GM23338 (cell line): ENCODE measurements around the gene SLC16A2. TPM values are rescaled to one million over a fixed set of nuclear protein-coding genes. Genes with fewer than 3 reads are reported as not detected.

Source experiments
- ATAC-seq: fragments of 200-7000 bp; cut with Tn5 transposase; 3 replicates; pipeline ENCODE4 v1.9.1; 2020
- DNase-seq: peaks from one replicate; pipeline ENCODE4 v3.0.0-alpha.2; 2015; ENCODE audit warnings: low spot score
- H2AFZ ChIP-seq: fragments of 200-600 bp; sonication (generic); 2 replicates; pipeline ENCODE4 v1.8.0; 2016; ENCODE audit warnings: antibody characterized with exemption, mild to moderate bottlenecking, moderate library complexity
- H3F3A ChIP-seq: fragments of 200-600 bp; sonication (generic); replicated peaks from 2 replicates; pipeline ENCODE4 v1.8.0; 2017; ENCODE audit warnings: antibody characterized with exemption, mixed run types, low read depth
- H3K27ac ChIP-seq: fragments of 200-600 bp; sonication (generic); 2 replicates; pipeline ENCODE4 v1.6.1; 2016; ENCODE audit warnings: low read depth
- H3K27me3 ChIP-seq: fragments of 200-600 bp; sonication (generic); 2 replicates; pipeline ENCODE4 v1.8.0; 2016; ENCODE audit warnings: mild to moderate bottlenecking, mixed run types, moderate library complexity; ENCODE audit not compliant: insufficient read depth
- H3K36me3 ChIP-seq: fragments of 200-600 bp; sonication (generic); 2 replicates; pipeline ENCODE4 v1.8.0; 2016; ENCODE audit warnings: mild to moderate bottlenecking; ENCODE audit not compliant: insufficient read depth
- H3K4me1 ChIP-seq: fragments of 200-600 bp; sonication (generic); 2 replicates; pipeline ENCODE4 v1.8.0; 2016; ENCODE audit warnings: mild to moderate bottlenecking, moderate library complexity; ENCODE audit not compliant: insufficient read depth
- H3K4me2 ChIP-seq: fragments of 200-600 bp; sonication (generic); 2 replicates; pipeline ENCODE4 v1.7.1; 2017; ENCODE audit warnings: mixed run types
- H3K4me3 ChIP-seq: fragments of 200-600 bp; sonication (generic); 2 replicates; pipeline ENCODE4 v1.6.1; 2016; ENCODE audit warnings: mixed run types
- H3K79me2 ChIP-seq: fragments of 200-600 bp; sonication (generic); replicated peaks from 2 replicates; pipeline ENCODE4 v1.8.0; 2017; ENCODE audit warnings: mild to moderate bottlenecking; ENCODE audit not compliant: insufficient read depth
- H3K9me2 ChIP-seq: fragments of 200-600 bp; sonication (generic); 2 replicates; pipeline ENCODE4 v1.8.0; 2017; ENCODE audit not compliant: insufficient read depth
- H4K20me1 ChIP-seq: fragments of 200-600 bp; sonication (generic); replicated peaks from 2 replicates; pipeline ENCODE4 v1.8.0; 2017; ENCODE audit warnings: mild to moderate bottlenecking; ENCODE audit not compliant: insufficient read depth
- H3K27ac Mint-ChIP-seq: 2 replicates; pipeline ENCODE4 v1.8.0; 2020; ENCODE audit warnings: inconsistent platforms, mild to moderate bottlenecking, moderate library complexity, mixed read lengths
- H3K27me3 Mint-ChIP-seq: 3 replicates; pipeline ENCODE4 v1.8.0; 2022; ENCODE audit warnings: low read depth, mild to moderate bottlenecking, moderate library complexity, mixed read lengths, inconsistent platforms; ENCODE audit not compliant: insufficient read depth, poor library complexity
- H3K36me3 Mint-ChIP-seq: 3 replicates; pipeline ENCODE4 v1.8.0; 2021; ENCODE audit warnings: low read depth, mild to moderate bottlenecking, inconsistent platforms, moderate library complexity, mixed read lengths
- H3K4me1 Mint-ChIP-seq: 3 replicates; pipeline ENCODE4 v1.8.0; 2020; ENCODE audit warnings: mild to moderate bottlenecking, inconsistent platforms, mixed read lengths
- H3K4me3 Mint-ChIP-seq: 3 replicates; pipeline ENCODE4 v1.8.0; 2021; ENCODE audit warnings: moderate library complexity, mild to moderate bottlenecking, inconsistent platforms, mixed read lengths
- H3K9me3 Mint-ChIP-seq: 3 replicates; pipeline ENCODE4 v1.8.0; 2020; ENCODE audit warnings: moderate library complexity, mild to moderate bottlenecking, inconsistent platforms, mixed read lengths
- CREB1 ChIP-seq: fragments of 250-450 bp; sonication (Bioruptor Pico); IDR thresholded peaks from 2 replicates; pipeline ENCODE4 v1.5.0; 2020; ENCODE audit warnings: low read depth, mild to moderate bottlenecking, moderate library complexity
- EZH2 ChIP-seq: fragments of 200-600 bp; sonication (generic); IDR thresholded peaks from one replicate; pipeline ENCODE4 v1.8.0; 2017; ENCODE audit warnings: antibody characterized with exemption, mild to moderate bottlenecking, low read depth; ENCODE audit not compliant: unreplicated experiment
- EZH2phosphoT487 ChIP-seq: fragments of 200-600 bp; sonication (generic); IDR thresholded peaks from one replicate; pipeline ENCODE4 v1.8.1; 2018; ENCODE audit warnings: antibody characterized with exemption; ENCODE audit not compliant: unreplicated experiment
- JUNB ChIP-seq: IDR thresholded peaks from one replicate; pipeline ENCODE4 v1.6.1; 2016; ENCODE audit warnings: antibody characterized with exemption; ENCODE audit not compliant: unreplicated experiment
- NANOG ChIP-seq: IDR thresholded peaks from 2 replicates; pipeline ENCODE4 v1.6.1; 2016; ENCODE audit warnings: antibody characterized with exemption, borderline replicate concordance
- POLR2AphosphoS5 ChIP-seq: IDR thresholded peaks from 2 replicates; pipeline ENCODE4 v1.6.1; 2016; ENCODE audit warnings: antibody characterized with exemption, low read depth
- STAT1 ChIP-seq: IDR thresholded peaks from one replicate; pipeline ENCODE4 v1.6.1; 2016; ENCODE audit warnings: antibody characterized with exemption; ENCODE audit not compliant: unreplicated experiment
- ZNF114 ChIP-seq: fragments of 250-450 bp; sonication (Bioruptor Pico); IDR thresholded peaks from 2 replicates; pipeline ENCODE4 v1.5.0; 2020; ENCODE audit warnings: mild to moderate bottlenecking, moderate library complexity
- ZNF331 ChIP-seq: fragments of 250-450 bp; sonication (Bioruptor Pico); IDR thresholded peaks from 2 replicates; pipeline ENCODE4 v1.5.0; 2020; ENCODE audit warnings: low read depth, mild to moderate bottlenecking, moderate library complexity
- polyA plus RNA-seq: library from polyadenylated mRNA; unstranded; fragments of >200 nt; fragmentation: Nextera tagmentation; extraction: Ambion mirVana; gene quantifications from 2 replicates; pipeline ENCODE4 v1.2.1, GENCODE V29; 2016
- total RNA-seq: library from RNA; depleted of rRNA; stranded (reverse); fragments of >200 nt; shearing (Covaris generic); gene quantifications from 2 replicates; pipeline ENCODE4 v1.2.3, GENCODE V29; 2014
- TF ChIP-seq, protein P1 (sequence below), 2 experiments: fragments of 200-600 bp in 1 of 2; sonication (generic) in 1 of 2; conservative IDR thresholded peaks; 2 replicates each; pipeline versions ENCODE4 v1.5.1 to v1.6.1; 2016 to 2017; ENCODE audit warnings: antibody characterized with exemption in 2 of 2, low read depth in 2 of 2, mild to moderate bottlenecking in 2 of 2, moderate library complexity in 1 of 2
- TF ChIP-seq, protein P2 (sequence below): fragments of 250-450 bp; sonication (Bioruptor Pico); IDR thresholded peaks from 2 replicates; pipeline ENCODE4 v1.5.0; 2020; ENCODE audit warnings: mild to moderate bottlenecking, moderate library complexity
- TF ChIP-seq, protein P3 (sequence below): IDR thresholded peaks from one replicate; pipeline ENCODE4 v1.6.1; 2018; ENCODE audit warnings: antibody characterized with exemption; ENCODE audit not compliant: unreplicated experiment
- TF ChIP-seq, protein P4 (sequence below): IDR thresholded peaks from 2 replicates; pipeline ENCODE4 v1.6.1; 2016; ENCODE audit warnings: antibody characterized with exemption

The SLC16A2 gene
- total and polyA plus RNA-seq, 2 experiments from 2014 or later: 11.1 to 27.9 TPM

DNA sequence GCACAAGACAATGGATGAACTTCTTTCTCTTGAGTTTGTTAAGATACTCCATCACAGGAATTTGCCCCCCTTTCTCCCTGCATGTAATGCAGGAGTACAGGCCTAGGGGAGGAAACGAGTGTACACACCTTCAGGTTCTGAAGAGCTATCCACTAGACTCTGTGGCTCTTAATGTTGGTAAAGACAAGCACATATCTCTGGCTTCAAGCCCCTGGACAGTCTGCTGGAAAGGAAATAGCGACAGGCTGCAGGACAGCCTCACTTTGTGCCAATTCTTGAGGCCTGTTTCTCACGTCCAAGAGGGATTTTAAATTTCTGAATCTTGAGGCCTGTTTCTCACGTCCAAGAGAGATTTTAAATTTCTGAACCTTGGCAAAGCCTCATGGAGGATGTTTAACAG is 106.1 kb downstream of the SLC16A2 start:
- TF ChIP-seq ZNF114 (CRISPR knock-in tag) (no peak), JUNB (no peak), STAT1 (no peak), EZH2phosphoT487 (no peak), POLR2AphosphoS5 (no peak), ZNF331 (no peak), NANOG (no peak), CREB1 (CRISPR knock-in tag) (no peak), EZH2 (no peak)
- TF ChIP-seq, protein P1, sequence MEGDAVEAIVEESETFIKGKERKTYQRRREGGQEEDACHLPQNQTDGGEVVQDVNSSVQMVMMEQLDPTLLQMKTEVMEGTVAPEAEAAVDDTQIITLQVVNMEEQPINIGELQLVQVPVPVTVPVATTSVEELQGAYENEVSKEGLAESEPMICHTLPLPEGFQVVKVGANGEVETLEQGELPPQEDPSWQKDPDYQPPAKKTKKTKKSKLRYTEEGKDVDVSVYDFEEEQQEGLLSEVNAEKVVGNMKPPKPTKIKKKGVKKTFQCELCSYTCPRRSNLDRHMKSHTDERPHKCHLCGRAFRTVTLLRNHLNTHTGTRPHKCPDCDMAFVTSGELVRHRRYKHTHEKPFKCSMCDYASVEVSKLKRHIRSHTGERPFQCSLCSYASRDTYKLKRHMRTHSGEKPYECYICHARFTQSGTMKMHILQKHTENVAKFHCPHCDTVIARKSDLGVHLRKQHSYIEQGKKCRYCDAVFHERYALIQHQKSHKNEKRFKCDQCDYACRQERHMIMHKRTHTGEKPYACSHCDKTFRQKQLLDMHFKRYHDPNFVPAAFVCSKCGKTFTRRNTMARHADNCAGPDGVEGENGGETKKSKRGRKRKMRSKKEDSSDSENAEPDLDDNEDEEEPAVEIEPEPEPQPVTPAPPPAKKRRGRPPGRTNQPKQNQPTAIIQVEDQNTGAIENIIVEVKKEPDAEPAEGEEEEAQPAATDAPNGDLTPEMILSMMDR (conservative IDR thresholded peaks at IDR 0.05; ENCODE audit: low read depth in 2 of 2): no peak
- TF ChIP-seq, protein P2, sequence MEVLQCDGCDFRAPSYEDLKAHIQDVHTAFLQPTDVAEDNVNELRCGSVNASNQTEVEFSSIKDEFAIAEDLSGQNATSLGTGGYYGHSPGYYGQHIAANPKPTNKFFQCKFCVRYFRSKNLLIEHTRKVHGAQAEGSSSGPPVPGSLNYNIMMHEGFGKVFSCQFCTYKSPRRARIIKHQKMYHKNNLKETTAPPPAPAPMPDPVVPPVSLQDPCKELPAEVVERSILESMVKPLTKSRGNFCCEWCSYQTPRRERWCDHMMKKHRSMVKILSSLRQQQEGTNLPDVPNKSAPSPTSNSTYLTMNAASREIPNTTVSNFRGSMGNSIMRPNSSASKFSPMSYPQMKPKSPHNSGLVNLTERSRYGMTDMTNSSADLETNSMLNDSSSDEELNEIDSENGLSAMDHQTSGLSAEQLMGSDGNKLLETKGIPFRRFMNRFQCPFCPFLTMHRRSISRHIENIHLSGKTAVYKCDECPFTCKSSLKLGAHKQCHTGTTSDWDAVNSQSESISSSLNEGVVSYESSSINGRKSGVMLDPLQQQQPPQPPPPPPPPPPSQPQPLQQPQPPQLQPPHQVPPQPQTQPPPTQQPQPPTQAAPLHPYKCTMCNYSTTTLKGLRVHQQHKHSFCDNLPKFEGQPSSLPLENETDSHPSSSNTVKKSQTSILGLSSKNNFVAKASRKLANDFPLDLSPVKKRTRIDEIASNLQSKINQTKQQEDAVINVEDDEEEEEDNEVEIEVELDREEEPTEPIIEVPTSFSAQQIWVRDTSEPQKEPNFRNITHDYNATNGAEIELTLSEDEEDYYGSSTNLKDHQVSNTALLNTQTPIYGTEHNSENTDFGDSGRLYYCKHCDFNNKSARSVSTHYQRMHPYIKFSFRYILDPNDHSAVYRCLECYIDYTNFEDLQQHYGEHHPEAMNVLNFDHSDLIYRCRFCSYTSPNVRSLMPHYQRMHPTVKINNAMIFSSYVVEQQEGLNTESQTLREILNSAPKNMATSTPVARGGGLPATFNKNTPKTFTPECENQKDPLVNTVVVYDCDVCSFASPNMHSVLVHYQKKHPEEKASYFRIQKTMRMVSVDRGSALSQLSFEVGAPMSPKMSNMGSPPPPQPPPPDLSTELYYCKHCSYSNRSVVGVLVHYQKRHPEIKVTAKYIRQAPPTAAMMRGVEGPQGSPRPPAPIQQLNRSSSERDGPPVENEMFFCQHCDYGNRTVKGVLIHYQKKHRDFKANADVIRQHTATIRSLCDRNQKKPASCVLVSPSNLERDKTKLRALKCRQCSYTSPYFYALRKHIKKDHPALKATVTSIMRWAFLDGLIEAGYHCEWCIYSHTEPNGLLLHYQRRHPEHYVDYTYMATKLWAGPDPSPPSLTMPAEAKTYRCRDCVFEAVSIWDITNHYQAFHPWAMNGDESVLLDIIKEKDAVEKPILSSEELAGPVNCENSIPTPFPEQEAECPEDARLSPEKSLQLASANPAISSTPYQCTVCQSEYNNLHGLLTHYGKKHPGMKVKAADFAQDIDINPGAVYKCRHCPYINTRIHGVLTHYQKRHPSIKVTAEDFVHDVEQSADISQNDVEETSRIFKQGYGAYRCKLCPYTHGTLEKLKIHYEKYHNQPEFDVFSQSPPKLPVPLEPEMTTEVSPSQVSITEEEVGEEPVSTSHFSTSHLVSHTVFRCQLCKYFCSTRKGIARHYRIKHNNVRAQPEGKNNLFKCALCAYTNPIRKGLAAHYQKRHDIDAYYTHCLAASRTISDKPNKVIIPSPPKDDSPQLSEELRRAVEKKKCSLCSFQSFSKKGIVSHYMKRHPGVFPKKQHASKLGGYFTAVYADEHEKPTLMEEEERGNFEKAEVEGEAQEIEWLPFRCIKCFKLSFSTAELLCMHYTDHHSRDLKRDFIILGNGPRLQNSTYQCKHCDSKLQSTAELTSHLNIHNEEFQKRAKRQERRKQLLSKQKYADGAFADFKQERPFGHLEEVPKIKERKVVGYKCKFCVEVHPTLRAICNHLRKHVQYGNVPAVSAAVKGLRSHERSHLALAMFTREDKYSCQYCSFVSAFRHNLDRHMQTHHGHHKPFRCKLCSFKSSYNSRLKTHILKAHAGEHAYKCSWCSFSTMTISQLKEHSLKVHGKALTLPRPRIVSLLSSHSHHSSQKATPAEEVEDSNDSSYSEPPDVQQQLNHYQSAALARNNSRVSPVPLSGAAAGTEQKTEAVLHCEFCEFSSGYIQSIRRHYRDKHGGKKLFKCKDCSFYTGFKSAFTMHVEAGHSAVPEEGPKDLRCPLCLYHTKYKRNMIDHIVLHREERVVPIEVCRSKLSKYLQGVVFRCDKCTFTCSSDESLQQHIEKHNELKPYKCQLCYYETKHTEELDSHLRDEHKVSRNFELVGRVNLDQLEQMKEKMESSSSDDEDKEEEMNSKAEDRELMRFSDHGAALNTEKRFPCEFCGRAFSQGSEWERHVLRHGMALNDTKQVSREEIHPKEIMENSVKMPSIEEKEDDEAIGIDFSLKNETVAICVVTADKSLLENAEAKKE (CRISPR knock-in tag): no peak
- TF ChIP-seq, protein P3, sequence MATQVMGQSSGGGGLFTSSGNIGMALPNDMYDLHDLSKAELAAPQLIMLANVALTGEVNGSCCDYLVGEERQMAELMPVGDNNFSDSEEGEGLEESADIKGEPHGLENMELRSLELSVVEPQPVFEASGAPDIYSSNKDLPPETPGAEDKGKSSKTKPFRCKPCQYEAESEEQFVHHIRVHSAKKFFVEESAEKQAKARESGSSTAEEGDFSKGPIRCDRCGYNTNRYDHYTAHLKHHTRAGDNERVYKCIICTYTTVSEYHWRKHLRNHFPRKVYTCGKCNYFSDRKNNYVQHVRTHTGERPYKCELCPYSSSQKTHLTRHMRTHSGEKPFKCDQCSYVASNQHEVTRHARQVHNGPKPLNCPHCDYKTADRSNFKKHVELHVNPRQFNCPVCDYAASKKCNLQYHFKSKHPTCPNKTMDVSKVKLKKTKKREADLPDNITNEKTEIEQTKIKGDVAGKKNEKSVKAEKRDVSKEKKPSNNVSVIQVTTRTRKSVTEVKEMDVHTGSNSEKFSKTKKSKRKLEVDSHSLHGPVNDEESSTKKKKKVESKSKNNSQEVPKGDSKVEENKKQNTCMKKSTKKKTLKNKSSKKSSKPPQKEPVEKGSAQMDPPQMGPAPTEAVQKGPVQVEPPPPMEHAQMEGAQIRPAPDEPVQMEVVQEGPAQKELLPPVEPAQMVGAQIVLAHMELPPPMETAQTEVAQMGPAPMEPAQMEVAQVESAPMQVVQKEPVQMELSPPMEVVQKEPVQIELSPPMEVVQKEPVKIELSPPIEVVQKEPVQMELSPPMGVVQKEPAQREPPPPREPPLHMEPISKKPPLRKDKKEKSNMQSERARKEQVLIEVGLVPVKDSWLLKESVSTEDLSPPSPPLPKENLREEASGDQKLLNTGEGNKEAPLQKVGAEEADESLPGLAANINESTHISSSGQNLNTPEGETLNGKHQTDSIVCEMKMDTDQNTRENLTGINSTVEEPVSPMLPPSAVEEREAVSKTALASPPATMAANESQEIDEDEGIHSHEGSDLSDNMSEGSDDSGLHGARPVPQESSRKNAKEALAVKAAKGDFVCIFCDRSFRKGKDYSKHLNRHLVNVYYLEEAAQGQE: no peak
- TF ChIP-seq, protein P4, sequence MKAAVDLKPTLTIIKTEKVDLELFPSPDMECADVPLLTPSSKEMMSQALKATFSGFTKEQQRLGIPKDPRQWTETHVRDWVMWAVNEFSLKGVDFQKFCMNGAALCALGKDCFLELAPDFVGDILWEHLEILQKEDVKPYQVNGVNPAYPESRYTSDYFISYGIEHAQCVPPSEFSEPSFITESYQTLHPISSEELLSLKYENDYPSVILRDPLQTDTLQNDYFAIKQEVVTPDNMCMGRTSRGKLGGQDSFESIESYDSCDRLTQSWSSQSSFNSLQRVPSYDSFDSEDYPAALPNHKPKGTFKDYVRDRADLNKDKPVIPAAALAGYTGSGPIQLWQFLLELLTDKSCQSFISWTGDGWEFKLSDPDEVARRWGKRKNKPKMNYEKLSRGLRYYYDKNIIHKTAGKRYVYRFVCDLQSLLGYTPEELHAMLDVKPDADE: no peak
- Mint-ChIP-seq H3K27me3 (peaks cover 7% of the 10 kb centered on the region), H3K27ac (no peak overlapping the region), H3K36me3 (peaks cover 6% of the 10 kb centered on the region; the same call in 2 of the 3 replicates), H3K4me3 (no peak overlapping the region), H3K4me1 (peaks cover 4% of the 10 kb centered on the region; the same call in 1 of the 3 replicates), H3K9me3 (no peaks in the 10 kb centered on the region)
- no peaks in the 10 kb centered on the region for H3K4me1 ChIP-seq
- ATAC-seq (no peak), DNase-seq (no peak)
- H3K4me2 ChIP-seq: no peak overlapping the region
- H2AFZ ChIP-seq: no peak overlapping the region
- H3F3A ChIP-seq: no peaks in the 10 kb centered on the region
- H3K36me3 ChIP-seq: no peaks in the 10 kb centered on the region
- H4K20me1 ChIP-seq: no peaks in the 10 kb centered on the region
- no peaks in the 10 kb centered on the region for H3K27me3 ChIP-seq
- no peak overlapping the region for H3K27ac ChIP-seq
- H3K79me2 ChIP-seq: no peaks in the 10 kb centered on the region
- no peaks in the 10 kb centered on the region for H3K9me2 ChIP-seq
- no peak overlapping the region for H3K4me3 ChIP-seq
